Tibial nerve (tissue), 3 donors: ENCODE measurements around the gene DNAJB4.

Source experiments
- CTCF ChIP-seq, 5 experiments: fragments of 200-600 bp in 3 of 5; fragments of 450-650 bp in 2 of 5; sonication (generic) in 3 of 5; IDR thresholded peaks; one replicate each; pipeline ENCODE4 v1.5.1; 2016 to 2019; ENCODE audit warnings: antibody characterized with exemption in 5 of 5, mild to moderate bottlenecking in 3 of 5, moderate library complexity in 2 of 5
- POLR2A ChIP-seq, 2 donors: fragments of 450-650 bp; IDR thresholded peaks; one replicate each; pipeline ENCODE4 v1.6.1; 2017; ENCODE audit warnings: antibody characterized with exemption in 2 of 2, mild to moderate bottlenecking in 2 of 2, moderate library complexity in 2 of 2

GRCh38 chr1:78035121-78035520, 30.4 kb downstream of the DNAJB4 start:
- TF ChIP-seq CTCF (IDR thresholded peaks at IDR 0.05) (no peak), POLR2A (IDR thresholded peaks at IDR 0.05) (no peak)
